Measurements from ENCODE around the gene NOTCH2NLA.
"Not testable (repeated sequence)": the region's sequence is repeated elsewhere in the genome, so short reads cannot be mapped to it uniquely, and the experiment has no call there.

DNA sequence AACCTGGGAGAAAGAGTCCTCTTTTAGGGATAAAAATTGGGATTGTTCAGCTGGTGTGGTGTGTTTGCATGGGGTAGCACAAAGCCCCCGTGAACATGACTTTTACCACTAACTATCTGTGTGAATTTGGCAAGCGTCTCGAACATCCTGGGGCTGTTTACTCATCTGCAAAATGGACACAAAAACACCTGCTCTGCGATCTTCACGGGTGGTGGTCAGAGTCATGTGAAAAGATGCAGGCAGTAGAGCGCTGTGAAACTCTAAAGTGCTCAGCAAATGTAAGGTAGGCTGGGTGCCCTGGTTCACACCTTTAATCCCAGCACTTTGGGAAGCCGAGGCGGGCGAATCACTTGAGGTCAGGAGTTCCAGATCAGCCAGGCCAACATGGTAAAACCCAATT, 41.3 kb upstream of the NOTCH2NLA start:
- TF ChIP-seq, protein P1, sequence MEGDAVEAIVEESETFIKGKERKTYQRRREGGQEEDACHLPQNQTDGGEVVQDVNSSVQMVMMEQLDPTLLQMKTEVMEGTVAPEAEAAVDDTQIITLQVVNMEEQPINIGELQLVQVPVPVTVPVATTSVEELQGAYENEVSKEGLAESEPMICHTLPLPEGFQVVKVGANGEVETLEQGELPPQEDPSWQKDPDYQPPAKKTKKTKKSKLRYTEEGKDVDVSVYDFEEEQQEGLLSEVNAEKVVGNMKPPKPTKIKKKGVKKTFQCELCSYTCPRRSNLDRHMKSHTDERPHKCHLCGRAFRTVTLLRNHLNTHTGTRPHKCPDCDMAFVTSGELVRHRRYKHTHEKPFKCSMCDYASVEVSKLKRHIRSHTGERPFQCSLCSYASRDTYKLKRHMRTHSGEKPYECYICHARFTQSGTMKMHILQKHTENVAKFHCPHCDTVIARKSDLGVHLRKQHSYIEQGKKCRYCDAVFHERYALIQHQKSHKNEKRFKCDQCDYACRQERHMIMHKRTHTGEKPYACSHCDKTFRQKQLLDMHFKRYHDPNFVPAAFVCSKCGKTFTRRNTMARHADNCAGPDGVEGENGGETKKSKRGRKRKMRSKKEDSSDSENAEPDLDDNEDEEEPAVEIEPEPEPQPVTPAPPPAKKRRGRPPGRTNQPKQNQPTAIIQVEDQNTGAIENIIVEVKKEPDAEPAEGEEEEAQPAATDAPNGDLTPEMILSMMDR (IDR thresholded peaks at IDR 0.05): not testable (repeated sequence)
- TF ChIP-seq POLR2A, POLR2AphosphoS5 (IDR thresholded peaks at IDR 0.05): not testable (repeated sequence)
